K562 (cell line): Measurements from ENCODE around the gene RIMS3. TPM values are rescaled to one million over a fixed set of nuclear protein-coding genes. Genes with fewer than 3 reads are reported as not detected.

Source experiments
- ATAC-seq: fragments of 200-7000 bp; cut with Tn5 transposase; 3 replicates; pipeline ENCODE4 v1.9.1; 2020; ENCODE audit warnings: moderate library complexity
- BruUV-seq: library from RNA; stranded (reverse); fragments of 400-500 nt; replicated peaks from 2 replicates; lab custom pipeline; 2021; lab: Mats Ljungman, UMichigan
- CTCF ChIA-PET: fragments of 300-600 bp; formaldehyde crosslinking; extraction: SDS; loops from one replicate; lab custom pipeline; 2021; ENCODE audit warnings: low intra/inter-chr PET ratio; lab: Yijun Ruan, JAX
- POLR2A ChIA-PET: fragments of 300-600, 350-650 bp; sonication (Branson Sonifier 250); formaldehyde crosslinking; extraction: SDS; loops from one replicate; lab custom pipeline; 2021; ENCODE audit warnings: antibody characterized with exemption, inconsistent platforms; lab: Yijun Ruan, JAX
- DNase-seq, 4 experiments: peaks; one replicate each; pipeline versions ENCODE4 v3.0.0 to v3.0.0-alpha.2; 2011 to 2018; ENCODE audit warnings: low spot score in 3 of 4, mixed read lengths in 3 of 4; ENCODE audit errors: extremely low read depth in 1 of 4
- FAIRE-seq: peaks from 2 replicates; lab custom pipeline; 2011; peaks lifted over from hg19 to GRCh38; lab: Jason Lieb, UNC
- H2AFZ ChIP-seq: 2 replicates; pipeline ENCODE4 v1.6.0; 2011; ENCODE audit warnings: low read depth, low read length, control low read depth, inconsistent platforms
- H3K27ac ChIP-seq: fragments of 200-600 bp; 3 replicates; pipeline ENCODE4 v1.8.0; 2011; ENCODE audit warnings: low read depth, mild to moderate bottlenecking, control low read depth, inconsistent platforms, low read length, moderate library complexity, mixed read lengths; ENCODE audit errors: extremely low read depth
- H3K27me3 ChIP-seq, 2 experiments: fragments of 300-600 bp in 1 of 2; 2 replicates in 1 of 2; 3 replicates in 1 of 2; pipeline versions ENCODE4 v1.6.0 to v1.8.0; 2011; ENCODE audit warnings: inconsistent platforms in 2 of 2, low read length in 2 of 2, mild to moderate bottlenecking in 1 of 2, mixed read lengths in 1 of 2, moderate library complexity in 1 of 2; ENCODE audit not compliant: control insufficient read depth in 2 of 2, insufficient read depth in 2 of 2
- H3K36me3 ChIP-seq: fragments of 300-600 bp; 3 replicates; pipeline ENCODE4 v1.8.0; 2011; ENCODE audit warnings: mild to moderate bottlenecking, low read length, inconsistent platforms; ENCODE audit not compliant: control insufficient read depth, insufficient read depth
- H3K4me1 ChIP-seq, 2 experiments: fragments of 200-600 bp in 1 of 2; replicated peaks in 1 of 2; 2 replicates in 1 of 2; 3 replicates in 1 of 2; pipeline versions ENCODE4 v1.5.1 to v1.8.0; 2011; ENCODE audit warnings: inconsistent platforms in 2 of 2, low read length in 2 of 2, mild to moderate bottlenecking in 1 of 2, mixed read lengths in 1 of 2, moderate library complexity in 1 of 2; ENCODE audit not compliant: control insufficient read depth in 2 of 2, insufficient read depth in 2 of 2
- H3K4me2 ChIP-seq: 2 replicates; pipeline ENCODE4 v1.6.1; 2011; ENCODE audit warnings: low read length, control low read depth, inconsistent platforms, mixed read lengths; ENCODE audit not compliant: insufficient read depth
- H3K4me3 ChIP-seq: fragments of 200-600 bp; sonication (generic), shearing (Covaris generic); 2 replicates; pipeline ENCODE4 v1.5.1; 2016; ENCODE audit warnings: control low read depth, inconsistent platforms
- H3K79me2 ChIP-seq: fragments of 200-600 bp; 3 replicates; pipeline ENCODE4 v1.8.0; 2011; ENCODE audit warnings: low read length, inconsistent platforms; ENCODE audit not compliant: control insufficient read depth, insufficient read depth
- H3K9ac ChIP-seq, 2 experiments: 2 replicates each; pipeline versions ENCODE4 v1.6.0 to v1.6.1; 2011; ENCODE audit warnings: low read depth in 2 of 2, low read length in 2 of 2, control low read depth in 1 of 2, inconsistent platforms in 1 of 2, mild to moderate bottlenecking in 1 of 2, mixed read lengths in 1 of 2; ENCODE audit not compliant: insufficient read depth in 1 of 2
- H3K9me1 ChIP-seq: one replicate; pipeline ENCODE4 v1.6.0; 2011; ENCODE audit warnings: inconsistent platforms, mild to moderate bottlenecking, low read length, moderate library complexity; ENCODE audit not compliant: control insufficient read depth, insufficient read depth
- H3K9me3 ChIP-seq: replicated peaks from 2 replicates; pipeline ENCODE4 v1.5.1; 2011; ENCODE audit warnings: low read depth, low read length, inconsistent platforms; ENCODE audit not compliant: control insufficient read depth, insufficient read depth
- H4K20me1 ChIP-seq: replicated peaks from 2 replicates; pipeline ENCODE4 v1.6.1; 2011; ENCODE audit warnings: low read length, inconsistent platforms, mixed read lengths; ENCODE audit not compliant: control insufficient read depth, insufficient read depth
- BRF2 ChIP-seq: IDR thresholded peaks from 3 replicates; pipeline ENCODE4 v1.6.1; 2011; ENCODE audit warnings: borderline replicate concordance, mild to moderate bottlenecking; ENCODE audit not compliant: insufficient read length, insufficient read depth
- ESRRA ChIP-seq: fragments of 450-650 bp; IDR thresholded peaks from 2 replicates; pipeline ENCODE4 v1.6.1; 2014; ENCODE audit warnings: low read depth, mild to moderate bottlenecking, moderate library complexity, borderline replicate concordance
- HDAC6 ChIP-seq: IDR thresholded peaks from 2 replicates; pipeline ENCODE4 v1.6.1; 2012; ENCODE audit warnings: low read depth, mild to moderate bottlenecking, control low read depth, inconsistent platforms, low read length, moderate library complexity
- HNRNPL ChIP-seq: fragments of 200-400 bp; formaldehyde crosslinking; IDR thresholded peaks from 2 replicates; pipeline ENCODE4 v1.6.1; 2017; ENCODE audit warnings: low read depth, mild to moderate bottlenecking, low read length
- MAFG ChIP-seq: fragments of 450-650 bp; conservative IDR thresholded peaks from 2 replicates; pipeline ENCODE4 v1.6.1; 2016; ENCODE audit warnings: missing genetic modification characterization, missing compliant biosample characterization
- RCOR1 ChIP-seq, 2 experiments: IDR thresholded peaks; 2 replicates each; pipeline ENCODE4 v1.6.1; 2012; ENCODE audit warnings: low read depth in 2 of 2, low read length in 2 of 2, borderline replicate concordance in 1 of 2, improper control_type of control experiment in 1 of 2
- WGBS: fragments of 100-300 bp; shearing (Covaris generic); methylation state at CpG from one replicate; pipeline ENCODE4 v1.1.6; 2016; ENCODE audit warnings: low coverage, mixed read lengths; ENCODE audit not compliant: insufficient coverage; ENCODE audit errors: missing lambda C conversion rate; 5-methylcytosine and 5-hydroxymethylcytosine counted together
- in situ Hi-C: fragments of 300-500 bp; cut with MboI; formaldehyde crosslinking; loops from 4 replicates; pipeline ENCODE4 v1.15.0; 2018; ENCODE audit warnings: inconsistent platforms, mixed read lengths
- intact Hi-C: fragments of 100-400 bp; cut with micrococcal nuclease; formaldehyde crosslinking; loops from 2 replicates; pipeline ENCODE4 v1.14.2; 2022
- polyA plus RNA-seq, 8 experiments: library from polyadenylated mRNA; depleted of rRNA in 4 of 8; stranded (reverse) in 5 of 8; unstranded in 3 of 8; fragments of >200 nt; fragmentation: Nextera tagmentation in 2 of 8; fragmentation: Illumina TruSeq in 1 of 8; extraction: Ambion mirVana in 2 of 8; extraction: Trizol in 1 of 8; gene quantifications; 2 replicates each; pipeline versions ENCODE4 v1.2.1 to v1.2.3, GENCODE V29; 2011 to 2014; ENCODE audit warnings: inconsistent platforms in 1 of 8, missing spikeins in 1 of 8
- total RNA-seq, 7 experiments: library from RNA; depleted of rRNA in 6 of 7; stranded (reverse); fragments of >200 nt in 6 of 7; fragmentation: Illumina TruSeq in 2 of 7; extraction: Trizol in 2 of 7; gene quantifications; 2 replicates each; pipeline versions ENCODE4 v1.2.1 to v1.2.3, GENCODE V29; 2011 to 2021; ENCODE audit warnings: low replicate concordance in 1 of 7

Gene RIMS3
- total and polyA plus RNA-seq, 9 of the 15 experiments (the other 6 are each of a cell fraction or from before 2014, with no cell fraction given): 0.06 to 1.2 (median 0.59) TPM

- WGBS: 64% methylated on average over 5 of the region's 5 CpGs
- no peak overlapping the region for H3K27ac ChIP-seq
- in situ Hi-C loops: no loop called here
These were observed 32.0 kb upstream of the RIMS3 start for GRCh38 chr1:40697436-40697835.

GRCh38 chr1:40696294-40696693 is 30.8 kb upstream of the RIMS3 start:
- in situ Hi-C loops: no loop called here
- intact Hi-C loops: no loop called here
- H3K4me1 ChIP-seq: peaks cover 8 to 42% of the 10 kb centered on the region in 2 experiments

More at GRCh38 chr1:40697436-40697835, 32.0 kb upstream of the RIMS3 start:
- H4K20me1 ChIP-seq: no peaks in the 10 kb centered on the region
- peaks cover 96% of the 10 kb centered on the region for H3K79me2 ChIP-seq
- DNase-seq (no peak), FAIRE-seq (no peak)
- TF ChIP-seq HNRNPL: no peak
- no peak for TF ChIP-seq RCOR1 (IDR thresholded peaks at IDR 0.05; ENCODE audit: borderline replicate concordance in 1 of 2, low read depth in 2 of 2, low read length in 2 of 2)
- TF ChIP-seq MAFG (tag): 0 out of 2 replicates have a peak, but pooled peaks have one; percentile 8
- TF ChIP-seq, all 486 proteins: peak for 1
- Histone ChIP-seq H3K36me3 (peaks cover 12% of the 10 kb centered on the region; the same call in 2 of the 3 replicates), H3K27me3 (no peaks in the 10 kb centered on the region), H3K9ac (no peak overlapping the region), H3K4me2 (no peak overlapping the region), H3K4me1 (peaks cover 0 to 42% of the 10 kb centered on the region in 2 experiments; a peak in 4 of 5 replicates), H3K9me3 (no peaks in the 10 kb centered on the region), H3K4me3 (no peak overlapping the region), H3K9me1 (no peaks in the 10 kb centered on the region), H2AFZ (no peak overlapping the region)
- ChIA-PET CTCF (no interaction called here), POLR2A (interaction anchor here (11.9 kb wide), 1 partner anchor 8 kb away, joined by 212 read pairs; no protein-coding TSS in a partner anchor)
- BruUV-seq: no TSS peak
- ATAC-seq: no peak
- intact Hi-C loops: no loop called here

More at GRCh38 chr1:40696294-40696693, 30.8 kb upstream of the RIMS3 start:
- DNase-seq: no peak
- Histone ChIP-seq H3K9ac (peak overlapping the region in 1 of 2 experiments; percentile 11; a peak in 1 of 4 replicates), H3K4me2 (no peak overlapping the region), H3K4me3 (no peak overlapping the region), H3K27ac (peak overlapping the region; percentile 19; the same call in 1 of the 3 replicates), H3K79me2 (peaks cover 95% of the 10 kb centered on the region), H3K27me3 (no peaks in the 10 kb centered on the region), H2AFZ (no peak overlapping the region), H4K20me1 (no peaks in the 10 kb centered on the region), H3K36me3 (peaks cover 12% of the 10 kb centered on the region; the same call in 2 of the 3 replicates), H3K9me3 (no peaks in the 10 kb centered on the region), H3K9me1 (no peaks in the 10 kb centered on the region)
- BruUV-seq: no TSS peak
- WGBS: 83% methylated on average over 4 of the region's 4 CpGs
- ATAC-seq: no peak
- ChIA-PET POLR2A (interaction anchor here (11.9 kb wide), 1 partner anchor 9 kb away, joined by 212 read pairs; no protein-coding TSS in a partner anchor), CTCF (no interaction called here)
- TF ChIP-seq ESRRA (peak; percentile 90), HDAC6 (no peak), BRF2 (no peak)
- no peak for FAIRE-seq
